Naive thymus-derived CD4-positive, alpha-beta T cell (primary cell): ENCODE results near the gene OSGEP. TPM values are rescaled to one million over a fixed set of nuclear protein-coding genes. Genes with fewer than 3 reads are reported as not detected.

Experiments used
- ATAC-seq: fragments of 150-1000 bp; cut with Tn5 transposase; 2 replicates; pipeline ENCODE4 v1.10.0; 2021; ENCODE audit warnings: mild to moderate bottlenecking, moderate library complexity
- CTCF ChIA-PET: fragments of 350-600 bp; sonication (Branson Sonifier 250); formaldehyde crosslinking; loops from one replicate; lab custom pipeline; 2021; ENCODE audit warnings: antibody characterized with exemption; lab: Charles Lee
- POLR2A ChIA-PET: fragments of 350-600 bp; sonication (Branson Sonifier 250); formaldehyde crosslinking; loops from one replicate; lab custom pipeline; 2021; ENCODE audit warnings: antibody characterized with exemption, inconsistent platforms; lab: Charles Lee
- DNase-seq, 9 donors: peaks; one replicate each; pipeline versions ENCODE4 v3.0.0 to v3.0.0-alpha.2; 2020 to 2022; ENCODE audit warnings: mixed read lengths in 1 of 9
- H3K27ac ChIP-seq: one replicate; pipeline ENCODE4 v1.7.0; 2013; ENCODE audit warnings: mild to moderate bottlenecking, low read depth, low read length, moderate library complexity
- H3K27me3 ChIP-seq, 2 donors: one replicate each; pipeline ENCODE4 v1.7.0; 2013; ENCODE audit warnings: low read length in 2 of 2, mild to moderate bottlenecking in 2 of 2, moderate library complexity in 2 of 2; ENCODE audit not compliant: control insufficient read depth in 2 of 2, insufficient read depth in 2 of 2
- H3K36me3 ChIP-seq, 3 experiments: 1 replicate in 2 of 3; 2 replicates in 1 of 3; pipeline ENCODE4 v1.7.0; 2013; ENCODE audit warnings: low read length in 3 of 3, mild to moderate bottlenecking in 3 of 3, moderate library complexity in 1 of 3; ENCODE audit not compliant: insufficient read depth in 3 of 3, control insufficient read depth in 2 of 3
- H3K4me1 ChIP-seq, 2 donors: one replicate each; pipeline ENCODE4 v1.7.0; 2013; ENCODE audit warnings: low read length in 2 of 2, mild to moderate bottlenecking in 2 of 2, moderate library complexity in 1 of 2; ENCODE audit not compliant: control insufficient read depth in 2 of 2, insufficient read depth in 2 of 2
- H3K4me3 ChIP-seq: 2 replicates; pipeline ENCODE4 v1.7.0; 2013; ENCODE audit warnings: mild to moderate bottlenecking, low read length
- H3K9me3 ChIP-seq, 3 experiments: 1 replicate in 2 of 3; 2 replicates in 1 of 3; pipeline ENCODE4 v1.7.0; 2013; ENCODE audit warnings: low read length in 3 of 3; ENCODE audit not compliant: control insufficient read depth in 2 of 3
- H3K27ac Mint-ChIP-seq, 9 donors: one replicate each; pipeline ENCODE4 v1.8.0; 2020 to 2022; ENCODE audit warnings: mixed read lengths in 9 of 9, mild to moderate bottlenecking in 8 of 9, moderate library complexity in 5 of 9, inconsistent platforms in 2 of 9
- H3K27me3 Mint-ChIP-seq, 5 donors: one replicate each; pipeline ENCODE4 v1.8.0; 2021 to 2022; ENCODE audit warnings: mixed read lengths in 5 of 5, mild to moderate bottlenecking in 1 of 5
- H3K36me3 Mint-ChIP-seq, 5 donors: one replicate each; pipeline ENCODE4 v1.8.0; 2020 to 2022; ENCODE audit warnings: mixed read lengths in 5 of 5, mild to moderate bottlenecking in 3 of 5, inconsistent platforms in 1 of 5
- H3K4me1 Mint-ChIP-seq, 7 donors: one replicate each; pipeline ENCODE4 v1.8.0; 2020 to 2022; ENCODE audit warnings: mixed read lengths in 7 of 7, mild to moderate bottlenecking in 3 of 7, inconsistent platforms in 1 of 7
- H3K4me3 Mint-ChIP-seq, 10 donors: one replicate each; pipeline ENCODE4 v1.8.0; 2020 to 2022; ENCODE audit warnings: mild to moderate bottlenecking in 10 of 10, mixed read lengths in 10 of 10, moderate library complexity in 6 of 10, inconsistent platforms in 2 of 10
- H3K9me3 Mint-ChIP-seq, 11 donors: one replicate each; pipeline ENCODE4 v1.8.0; 2020 to 2022; ENCODE audit warnings: mixed read lengths in 11 of 11, mild to moderate bottlenecking in 4 of 11, inconsistent platforms in 1 of 11, moderate library complexity in 1 of 11
- intact Hi-C, 2 donors: fragments of 100-400 bp; cut with micrococcal nuclease; formaldehyde crosslinking; loops; one replicate each; pipeline ENCODE4 v1.15.1; 2023
- polyA plus RNA-seq, 2 donors: library from polyadenylated mRNA; unstranded; fragments of 300-500 nt; fragmentation: Illumina TruSeq; gene quantifications; one replicate each; pipeline ENCODE4 v1.2.3, GENCODE V29; 2021
- total RNA-seq, 6 experiments: library from RNA in 5 of 6; stranded (reverse) in 5 of 6; gene quantifications; 1 replicate in 5 of 6; 2 replicates in 1 of 6; pipeline ENCODE4 v1.2.3 and lab custom pipeline; 2021 to 2026

Gene OSGEP
- total and polyA plus RNA-seq, 7 experiments from 2014 or later, result 30.8 to 77.2 (median 54.9) TPM

DNA sequence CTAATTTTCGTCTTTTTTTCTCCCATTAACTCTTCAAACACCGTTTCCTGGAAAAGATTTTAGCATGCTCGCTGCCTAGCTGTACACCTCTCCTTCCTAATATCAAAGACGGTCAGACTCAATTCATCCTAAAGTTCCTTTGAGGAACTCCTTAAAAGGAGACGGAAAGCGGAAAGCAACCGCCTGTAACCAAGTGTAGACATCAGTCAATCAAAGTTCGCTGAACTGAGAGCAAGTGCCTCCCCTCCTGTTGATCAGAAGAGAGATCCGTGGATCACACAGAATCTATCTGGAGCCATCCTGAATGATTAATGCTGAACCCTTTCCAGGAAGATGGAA lies 40.9 kb downstream of the OSGEP start:
- H3K9me3 ChIP-seq, result no peaks in the 10 kb centered on the region
- no peaks in the 10 kb centered on the region for H3K9me3 Mint-ChIP-seq
- H3K27me3 ChIP-seq, result no peaks in the 10 kb centered on the region
- POLR2A ChIA-PET, result interaction anchor here (1.2 to 3.8 kb wide), 7 partner anchors 39 to 268 kb away, joined by 3 to 24 read pairs (median 15); partner anchors contain the start of genes APEX1, OSGEP, PARP2 and PIP4P1
- H3K4me1 Mint-ChIP-seq, result peaks cover 31 to 55% (median 46%) of the 10 kb centered on the region in 7 donors
- intact Hi-C loops, result loop anchor here (1.0 to 2.0 kb wide), 10 partner anchors 42 to 271 kb away; partner anchors contain the start of genes PARP2 (in 2 of the 2), PIP4P1 (in 2 of the 2), APEX1 (in 1 of the 2) and CCNB1IP1 (in 1 of the 2)
- peaks cover 8 to 17% of the 10 kb centered on the region in 2 donors for H3K4me1 ChIP-seq
- peak overlapping the region; percentile 86 for H3K27ac ChIP-seq
- peaks cover 0 to 3% (median 0%) of the 10 kb centered on the region in 5 donors for H3K36me3 Mint-ChIP-seq
- peak overlapping the region; percentile 90 to 99 (median 93) for H3K27ac Mint-ChIP-seq
- H3K36me3 ChIP-seq, result no peaks in the 10 kb centered on the region
- ATAC-seq (peak; percentile 36), DNase-seq (peak in 6 of 9 donors; percentile 13 to 33 (median 24))
- peak overlapping the region; percentile 94 to 100 (median 97) for H3K4me3 Mint-ChIP-seq
- peak overlapping the region; percentile 71 for H3K4me3 ChIP-seq
- CTCF ChIA-PET, result interaction anchor here (0.5 to 2.9 kb wide), 10 partner anchors 9 to 268 kb away, joined by 3 to 19 read pairs (median 8); partner anchors contain the start of genes PARP2, PIP4P1 and PNP
- no peaks in the 10 kb centered on the region for H3K27me3 Mint-ChIP-seq

DNA sequence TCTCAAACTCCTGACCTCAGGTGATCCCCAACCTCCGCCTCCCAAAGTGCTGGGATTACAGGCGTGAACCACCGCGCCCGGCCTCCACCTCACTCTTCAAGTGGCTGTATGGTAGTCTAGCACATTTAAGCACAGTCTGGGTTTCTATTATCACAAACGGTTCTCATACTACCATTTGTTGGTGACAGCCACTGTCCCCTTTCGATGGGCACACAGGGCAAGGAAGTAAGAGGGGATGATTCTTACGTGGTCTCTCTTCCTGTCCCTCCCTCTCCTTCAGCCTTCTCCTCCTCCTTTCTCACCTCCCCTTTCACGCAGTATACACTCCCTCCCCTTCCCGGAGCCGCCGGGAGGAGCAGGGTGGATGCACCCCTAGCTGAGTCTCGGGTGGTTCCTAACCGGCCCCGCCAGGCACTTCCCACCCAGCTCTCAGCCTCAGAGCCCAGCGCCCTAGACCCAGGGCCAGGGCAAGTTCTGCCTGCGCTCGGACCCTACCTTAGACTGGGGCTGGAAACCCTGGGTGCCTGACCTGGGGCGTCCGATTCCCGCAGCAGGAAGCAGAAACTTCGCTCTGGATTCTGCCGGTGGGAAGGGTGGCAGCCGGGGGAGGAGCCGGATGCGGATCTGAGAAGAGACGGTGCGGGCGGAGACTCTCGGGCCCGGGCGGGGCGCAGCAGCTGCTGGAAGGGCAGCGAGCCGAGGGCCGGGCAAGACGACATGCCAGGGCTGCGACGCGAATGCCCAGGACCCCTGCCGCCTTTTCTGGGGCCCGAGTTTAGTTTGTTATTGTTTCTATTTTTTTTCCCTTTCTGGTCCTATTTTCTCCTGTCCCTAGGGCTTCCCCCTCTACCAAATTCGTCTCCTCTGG lies 41.5 kb downstream of the OSGEP start, which contains the start of gene TEP1:
TEP1 (minus strand) TSS at position 626 of the 868 bp plus-strand sequence. CDS start 5,062 bp downstream, outside the sequence.
- peak; percentile 80 for ATAC-seq
- Mint-ChIP-seq H3K4me1 (peaks cover 31 to 60% (median 46%) of the 10 kb centered on the region in 7 donors), H3K4me3 (peak within 1 kb of the TSS; percentile 94 to 100 (median 97)), H3K27me3 (no peaks in the 10 kb centered on the region), H3K27ac (peak within 1 kb of the TSS; percentile 90 to 99 (median 93)), H3K36me3 (peaks cover 0 to 3% (median 0%) of the 10 kb centered on the region in 5 donors), H3K9me3 (no peaks in the 10 kb centered on the region)
- Histone ChIP-seq H3K4me3 (peak within 1 kb of the TSS; percentile 71), H3K9me3 (no peaks in the 10 kb centered on the region), H3K4me1 (peaks cover 8 to 17% of the 10 kb centered on the region in 2 donors), H3K27ac (peak within 1 kb of the TSS; percentile 86), H3K27me3 (no peaks in the 10 kb centered on the region), H3K36me3 (peaks cover 0 to 4% (median 0%) of the 10 kb centered on the region in 3 experiments)
- intact Hi-C loops, result loop anchor here (1.0 to 2.0 kb wide), 9 partner anchors 42 to 271 kb away; partner anchors contain the start of genes PARP2 (in 2 of the 2), PIP4P1 (in 2 of the 2), APEX1 (in 1 of the 2) and CCNB1IP1 (in 1 of the 2)
- DNase-seq, result peak; percentile 46 to 75 (median 57)
- POLR2A ChIA-PET, result interaction anchor here (0.6 to 3.8 kb wide), 9 partner anchors 42 to 269 kb away, joined by 3 to 24 read pairs (median 9); partner anchors contain the start of genes APEX1, OSGEP, PARP2 and PIP4P1
- CTCF ChIA-PET, result interaction anchor here (0.5 to 2.9 kb wide), 8 partner anchors 8 to 197 kb away, joined by 3 to 19 read pairs (median 6); partner anchors contain the start of genes PARP2, PIP4P1 and PNP

DNA sequence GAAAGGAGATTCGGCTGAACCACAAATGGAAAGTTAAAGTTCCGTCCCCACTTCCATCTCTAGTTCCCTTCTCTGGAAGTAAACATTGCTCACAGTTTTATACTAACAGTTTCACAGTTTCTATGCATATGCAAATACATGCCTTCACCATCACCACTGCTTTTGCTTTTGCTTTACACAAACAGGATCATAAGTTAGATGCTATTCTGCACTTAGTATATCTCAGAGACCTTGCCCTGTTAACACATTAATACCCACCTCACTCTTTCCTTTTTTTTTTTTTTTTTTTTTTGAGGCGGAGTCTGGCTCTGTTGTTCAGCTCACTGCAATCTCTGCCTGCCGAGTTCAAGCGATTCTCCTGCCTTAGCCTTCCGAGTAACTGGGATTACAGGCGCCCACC lies 42.2 kb downstream of the OSGEP start:
- Mint-ChIP-seq H3K27ac (peak overlapping the region; percentile 90 to 99 (median 93)), H3K4me1 (peaks cover 32 to 66% (median 46%) of the 10 kb centered on the region in 7 donors), H3K27me3 (no peaks in the 10 kb centered on the region), H3K4me3 (peak overlapping the region; percentile 94 to 100 (median 97)), H3K9me3 (no peaks in the 10 kb centered on the region), H3K36me3 (peaks cover 0 to 9% (median 4%) of the 10 kb centered on the region in 5 donors)
- DNase-seq (peak in 6 of 9 donors; percentile 12 to 45 (median 33)), ATAC-seq (peak; percentile 68)
- peak overlapping the region; percentile 86 for H3K27ac ChIP-seq
- ChIA-PET POLR2A (interaction anchor here (0.6 to 3.8 kb wide), 5 partner anchors 43 to 77 kb away, joined by 3 to 24 read pairs (median 3); partner anchors contain the start of genes APEX1, OSGEP and PIP4P1), CTCF (interaction anchor here (2.9 kb wide), 1 partner anchor 197 kb away, joined by 19 read pairs; no protein-coding TSS in a partner anchor)
- peaks cover 0 to 11% (median 0%) of the 10 kb centered on the region in 3 experiments for H3K36me3 ChIP-seq
- no peaks in the 10 kb centered on the region for H3K9me3 ChIP-seq
- intact Hi-C loops, result loop anchor here in 1 of 2 donors (2.0 kb wide), 2 partner anchors 80 to 270 kb away; partner anchors contain the start of gene CCNB1IP1
- peak overlapping the region; percentile 71 for H3K4me3 ChIP-seq
- H3K27me3 ChIP-seq, result no peaks in the 10 kb centered on the region
- H3K4me1 ChIP-seq, result peaks cover 8 to 17% of the 10 kb centered on the region in 2 donors

DNA sequence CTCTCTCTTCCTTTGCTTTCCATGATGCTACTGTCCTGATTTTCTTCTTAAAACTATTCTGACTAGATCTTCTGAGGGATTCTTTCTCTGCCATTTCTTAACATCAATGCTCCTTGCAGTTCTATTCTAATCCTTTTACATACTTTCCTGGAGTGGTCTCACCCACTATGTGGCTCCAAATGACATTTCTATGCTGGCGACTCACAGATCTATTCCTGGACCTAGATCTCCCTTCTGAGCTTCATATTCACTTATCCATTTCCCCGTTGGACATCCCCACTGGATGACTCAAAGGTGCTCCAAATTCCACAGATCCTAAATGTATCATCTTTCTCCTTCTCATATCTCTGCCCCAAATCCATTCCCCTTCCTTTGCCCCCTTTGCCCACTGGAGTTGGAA lies 45.4 kb downstream of the OSGEP start:
- Mint-ChIP-seq H3K4me1 (peaks cover 23 to 66% (median 46%) of the 10 kb centered on the region in 7 donors), H3K36me3 (peaks cover 8 to 32% (median 16%) of the 10 kb centered on the region in 5 donors), H3K27me3 (no peaks in the 10 kb centered on the region), H3K27ac (peak overlapping the region; percentile 0 to 53 (median 16)), H3K9me3 (no peaks in the 10 kb centered on the region), H3K4me3 (no peak overlapping the region)
- ChIA-PET CTCF (no interaction called here), POLR2A (interaction anchor here (0.8 kb wide), 1 partner anchor 67 kb away, joined by 3 read pairs; no protein-coding TSS in a partner anchor)
- DNase-seq (no peak), ATAC-seq (no peak)
- no peaks in the 10 kb centered on the region for H3K27me3 ChIP-seq
- peaks cover 8 to 34% (median 11%) of the 10 kb centered on the region in 3 experiments for H3K36me3 ChIP-seq
- intact Hi-C loops, result no loop called here
- H3K4me3 ChIP-seq, result no peak overlapping the region
- no peaks in the 10 kb centered on the region for H3K9me3 ChIP-seq
- H3K4me1 ChIP-seq, result peaks cover 6 to 7% of the 10 kb centered on the region in 2 donors
- H3K27ac ChIP-seq, result peak overlapping the region; percentile 25

DNA sequence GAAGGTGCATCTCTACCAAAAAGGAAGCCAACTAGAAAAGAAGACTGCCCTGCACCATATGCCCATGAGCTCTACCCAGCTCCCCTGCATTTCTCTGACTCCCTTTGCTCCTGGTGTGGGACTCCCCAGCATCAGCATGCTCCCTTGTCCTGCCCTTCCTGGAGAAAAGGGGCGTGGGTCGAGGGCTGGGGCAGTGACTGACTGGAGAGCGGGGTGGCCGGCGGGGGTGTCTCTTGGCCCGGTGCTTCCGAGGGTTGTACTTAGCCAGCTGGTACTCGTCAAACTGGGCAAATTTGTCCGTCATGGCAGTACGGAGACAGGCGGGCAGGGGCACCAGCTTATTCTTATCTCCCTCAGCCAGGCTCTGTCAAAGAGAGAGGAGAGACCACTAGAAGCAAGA lies 51.1 kb downstream of the OSGEP start:
- H3K27ac ChIP-seq, result no peak overlapping the region
- CTCF ChIA-PET, result interaction anchor here (0.5 to 1.0 kb wide), 2 partner anchors 10 to 11 kb away, joined by 3 to 4 read pairs; no protein-coding TSS in a partner anchor
- POLR2A ChIA-PET, result no interaction called here
- Mint-ChIP-seq H3K27me3 (no peaks in the 10 kb centered on the region), H3K27ac (no peak overlapping the region), H3K4me3 (no peak overlapping the region), H3K4me1 (peaks cover 0 to 40% (median 28%) of the 10 kb centered on the region in 7 donors), H3K36me3 (peaks cover 12 to 64% (median 38%) of the 10 kb centered on the region in 5 donors), H3K9me3 (no peaks in the 10 kb centered on the region)
- no peaks in the 10 kb centered on the region for H3K9me3 ChIP-seq
- no peak for ATAC-seq
- H3K4me3 ChIP-seq, result no peak overlapping the region
- intact Hi-C loops, result no loop called here
- H3K4me1 ChIP-seq, result no peaks in the 10 kb centered on the region
- peaks cover 8 to 75% (median 19%) of the 10 kb centered on the region in 3 experiments for H3K36me3 ChIP-seq
- no peaks in the 10 kb centered on the region for H3K27me3 ChIP-seq
- no peak for DNase-seq
